ENCODE results near the gene MRPS11. TPM values are rescaled to one million over a fixed set of nuclear protein-coding genes. Genes with fewer than 3 reads are reported as not detected.

Gene MRPS11
- total and polyA plus RNA-seq, 2 donors from 2014 or later = 35.2 to 96.8 TPM

GRCh38 chr15:88491158-88491557, 23.6 kb downstream of the MRPS11 start:
- Histone ChIP-seq H3K9me3 (ENCODE audit: control insufficient read depth in 2 of 3, insufficient read depth in 1 of 3, low read length in 3 of 3) (no peaks in the 10 kb centered on the region), H3K4me1 (ENCODE audit: control insufficient read depth in 2 of 3, insufficient read depth in 2 of 3, low read depth in 1 of 3, low read length in 3 of 3) (no peaks in the 10 kb centered on the region), H3K36me3 (ENCODE audit: control insufficient read depth in 2 of 3, insufficient read depth in 3 of 3, low read length in 3 of 3) (peaks cover 0 to 4% (median 0%) of the 10 kb centered on the region in 3 donors), H3K4me3 (ENCODE audit: low read length in 3 of 3) (no peak overlapping the region), H3K27me3 (ENCODE audit: control insufficient read depth, insufficient read depth, low read length) (no peaks in the 10 kb centered on the region), H3K27ac (ENCODE audit: low read depth in 2 of 2, low read length in 2 of 2) (no peak overlapping the region), H3K9ac (ENCODE audit: low read length in 3 of 3) (no peak overlapping the region)
- DNase-seq (peak in 2 of 5 donors; percentile 10 to 19), FAIRE-seq (no peak)
- intact Hi-C loops (cut with DNase I) = no loop called here
- no peak for TF ChIP-seq CTCF (IDR thresholded peaks at IDR 0.05; ENCODE audit: borderline replicate concordance, extremely low read depth, insufficient read depth)

GRCh38 chr15:88493844-88494243, 26.3 kb downstream of the MRPS11 start:
- intact Hi-C loops (cut with DNase I) = no loop called here
- H3K36me3 ChIP-seq (ENCODE audit: control insufficient read depth in 2 of 3, insufficient read depth in 3 of 3, low read length in 3 of 3) = peaks cover 0 to 4% (median 0%) of the 10 kb centered on the region in 3 donors
- H3K27me3 ChIP-seq (ENCODE audit: control insufficient read depth, insufficient read depth, low read length) = no peaks in the 10 kb centered on the region
- TF ChIP-seq CTCF (IDR thresholded peaks at IDR 0.05; ENCODE audit: borderline replicate concordance, extremely low read depth, insufficient read depth) = no peak
- DNase-seq (no peak), FAIRE-seq (no peak)
- H3K9ac ChIP-seq (ENCODE audit: low read length in 3 of 3) = no peak overlapping the region
- H3K9me3 ChIP-seq (ENCODE audit: control insufficient read depth in 2 of 3, insufficient read depth in 1 of 3, low read length in 3 of 3) = no peaks in the 10 kb centered on the region
- H3K27ac ChIP-seq (ENCODE audit: low read depth in 2 of 2, low read length in 2 of 2) = no peak overlapping the region
- no peaks in the 10 kb centered on the region for H3K4me1 ChIP-seq (ENCODE audit: control insufficient read depth in 2 of 3, insufficient read depth in 2 of 3, low read depth in 1 of 3, low read length in 3 of 3)
- H3K4me3 ChIP-seq (ENCODE audit: low read length in 3 of 3) = no peak overlapping the region

GRCh38 chr15:88497109-88497765, 29.7 kb downstream of the MRPS11 start:
- H3K4me3 ChIP-seq (ENCODE audit: low read length in 3 of 3) = no peak overlapping the region
- no peaks in the 10 kb centered on the region for H3K27me3 ChIP-seq (ENCODE audit: control insufficient read depth, insufficient read depth, low read length)
- no peak overlapping the region for H3K27ac ChIP-seq (ENCODE audit: low read depth in 2 of 2, low read length in 2 of 2)
- intact Hi-C loops (cut with DNase I) = no loop called here
- H3K4me1 ChIP-seq (ENCODE audit: control insufficient read depth in 2 of 3, insufficient read depth in 2 of 3, low read depth in 1 of 3, low read length in 3 of 3) = no peaks in the 10 kb centered on the region
- no peak overlapping the region for H3K9ac ChIP-seq (ENCODE audit: low read length in 3 of 3)
- DNase-seq (peak in 3 of 5 donors; percentile 26 to 68 (median 60)), FAIRE-seq (no peak)
- H3K9me3 ChIP-seq (ENCODE audit: control insufficient read depth in 2 of 3, insufficient read depth in 1 of 3, low read length in 3 of 3) = no peaks in the 10 kb centered on the region
- no peak for TF ChIP-seq CTCF (IDR thresholded peaks at IDR 0.05; ENCODE audit: borderline replicate concordance, extremely low read depth, insufficient read depth)
- H3K36me3 ChIP-seq (ENCODE audit: control insufficient read depth in 2 of 3, insufficient read depth in 3 of 3, low read length in 3 of 3) = peaks cover 0 to 4% (median 0%) of the 10 kb centered on the region in 3 donors

Data from kidney (tissue), 14 donors.